Measurements from ENCODE around the gene RGPD5. TPM values are rescaled to one million over a fixed set of nuclear protein-coding genes. Genes with fewer than 3 reads are reported as not detected.
"Not testable (repeated sequence)": the region's sequence is repeated elsewhere in the genome, so short reads cannot be mapped to it uniquely, and the experiment has no call there.

Gene RGPD5
- total and polyA plus RNA-seq, 7 donors: 0.92 to 44.1 (median 21.0) TPM

DNA sequence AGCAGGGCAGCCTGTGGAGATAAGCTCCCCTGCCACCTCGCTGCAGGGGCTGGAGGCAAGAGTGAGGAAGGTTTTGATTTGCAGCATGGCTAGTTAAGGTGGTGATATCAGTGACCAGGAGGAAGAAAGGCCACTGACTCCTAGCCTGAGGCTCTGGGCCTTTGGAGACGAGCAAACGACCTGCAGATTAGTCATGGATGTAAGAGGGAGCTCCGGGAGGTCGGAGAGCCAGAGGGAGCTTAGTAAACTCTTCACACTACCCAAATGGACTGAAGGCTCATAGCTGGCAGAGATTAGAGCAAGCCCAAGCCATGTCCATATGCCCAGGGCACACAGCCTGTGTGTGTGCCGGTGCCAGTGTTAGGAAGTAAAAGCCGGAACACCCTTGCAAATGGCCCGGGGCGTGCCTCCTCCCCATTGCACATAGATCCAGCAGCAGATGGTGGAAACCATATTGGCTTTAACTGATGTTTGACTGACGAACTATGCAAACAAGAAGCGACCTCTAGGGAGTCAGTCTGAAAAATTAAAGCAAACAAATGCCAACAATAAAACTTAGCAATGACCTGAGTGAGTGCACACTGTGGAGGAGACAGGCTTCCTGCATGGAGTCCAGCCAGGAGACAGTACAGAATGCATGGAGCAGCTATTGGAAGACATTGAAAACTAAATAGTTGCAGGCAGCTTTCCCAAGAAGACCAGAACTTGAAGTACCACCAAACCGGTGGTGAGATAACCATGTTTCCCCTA lies 2.4 kb upstream of the RGPD5 start:
- H3K27ac ChIP-seq; H3K9me3 ChIP-seq; intact Hi-C loops (cut with DNase I); H3K27me3 ChIP-seq; H3K36me3 ChIP-seq; H3K4me3 ChIP-seq; H3K4me1 ChIP-seq; DNase-seq: not testable (repeated sequence)
- WGBS, 2 donors: no CpG with 5 or more reads among the region's 12 CpGs

- H3K27me3 ChIP-seq; H3K27ac ChIP-seq; H3K4me3 ChIP-seq; H3K9me3 ChIP-seq; intact Hi-C loops (cut with DNase I); DNase-seq; H3K36me3 ChIP-seq; H3K4me1 ChIP-seq: not testable (repeated sequence)
- no CpG with 5 or more reads among the region's 1 CpG for WGBS, 2 donors
Observed at GRCh38 chr2:109792659-109793058, 1.4 kb upstream of the RGPD5 start.

GRCh38 chr2:109871129-109871751 lies 77.1 kb downstream of the RGPD5 start:
- intact Hi-C loops (cut with DNase I): not testable (repeated sequence)

GRCh38 chr2:109876625-109877024 lies 82.5 kb downstream of the RGPD5 start:
- H3K27ac ChIP-seq; DNase-seq; H3K4me1 ChIP-seq; H3K4me3 ChIP-seq; intact Hi-C loops (cut with DNase I); H3K27me3 ChIP-seq; H3K36me3 ChIP-seq; H3K9me3 ChIP-seq: not testable (repeated sequence)
- no CpG with 5 or more reads among the region's 3 CpGs for WGBS, 2 donors

More at GRCh38 chr2:109871129-109871751, 77.1 kb downstream of the RGPD5 start:
- WGBS, 2 donors: no CpG with 5 or more reads among the region's 8 CpGs
- DNase-seq, H3K27ac ChIP-seq, H3K4me1 ChIP-seq, H3K36me3 ChIP-seq, H3K4me3 ChIP-seq, H3K27me3 ChIP-seq, H3K9me3 ChIP-seq: not testable (repeated sequence)

DNA sequence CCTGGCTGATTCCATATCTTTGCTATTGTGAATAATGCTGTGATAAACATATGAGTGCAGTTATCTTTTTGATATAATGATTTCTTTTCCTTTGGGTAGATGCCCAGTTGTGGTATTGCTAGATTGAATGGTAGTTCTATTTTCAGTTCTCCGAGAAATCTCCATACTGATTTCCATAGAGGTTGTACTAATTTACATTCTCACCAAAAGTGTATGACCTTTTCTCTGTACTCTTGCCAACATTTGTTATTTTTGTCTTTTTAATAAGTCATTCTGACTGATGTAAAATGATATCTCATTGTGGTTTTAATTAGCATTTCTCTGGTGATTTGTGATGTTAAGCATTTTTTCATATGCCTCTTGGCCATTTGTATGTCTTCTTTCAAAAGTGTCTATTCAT lies 88.0 kb downstream of the RGPD5 start:
- H3K9me3 ChIP-seq; H3K27ac ChIP-seq; H3K36me3 ChIP-seq; H3K4me1 ChIP-seq; H3K4me3 ChIP-seq; DNase-seq; intact Hi-C loops (cut with DNase I); H3K27me3 ChIP-seq: not testable (repeated sequence)
- WGBS, 2 donors: no CpG with 5 or more reads among the region's 1 CpG

DNA sequence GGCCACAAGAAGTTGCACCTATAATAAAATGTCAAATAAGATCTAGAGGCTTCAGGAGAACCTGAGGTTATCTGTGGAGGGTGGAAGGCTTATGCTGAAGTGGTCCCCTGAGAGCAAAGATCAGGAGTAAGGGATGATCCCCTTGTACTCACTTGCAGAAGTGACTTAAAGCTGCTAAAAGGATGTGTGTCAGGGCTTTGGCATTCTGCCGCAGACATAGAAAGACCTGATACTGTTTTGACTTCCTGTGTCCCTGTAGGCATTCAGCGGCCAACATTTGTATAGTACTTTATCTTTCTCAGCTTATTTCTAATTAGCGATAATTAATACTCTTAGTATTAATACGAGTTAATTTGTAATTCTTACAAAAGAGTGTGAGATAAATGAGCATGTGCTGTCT lies 94.3 kb downstream of the RGPD5 start:
- not testable (repeated sequence) for H3K27ac ChIP-seq

DNA sequence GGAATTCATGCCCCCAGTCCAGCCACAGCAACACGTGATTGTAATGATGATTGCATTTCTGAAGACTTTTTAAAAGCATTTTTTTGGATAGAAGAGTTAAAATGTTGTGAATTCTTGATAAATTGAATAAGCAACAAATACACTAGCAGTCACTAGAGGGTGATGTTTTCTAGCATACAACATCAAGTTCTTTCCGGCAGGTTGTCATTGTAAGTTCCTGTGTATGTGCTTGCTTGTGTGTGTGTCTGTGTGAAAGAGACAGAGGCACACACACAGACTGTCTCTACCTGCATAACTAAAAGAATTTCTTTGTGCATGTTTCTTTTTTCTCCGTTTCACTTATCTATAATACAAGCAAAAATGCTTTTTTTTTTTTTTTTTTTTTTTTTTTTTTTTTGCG lies 95.8 kb downstream of the RGPD5 start:
- H3K27ac ChIP-seq; H3K27me3 ChIP-seq; H3K36me3 ChIP-seq; H3K9me3 ChIP-seq; H3K4me1 ChIP-seq; intact Hi-C loops (cut with DNase I); DNase-seq; H3K4me3 ChIP-seq: not testable (repeated sequence)
- WGBS, 2 donors: no CpG with 5 or more reads among the region's 4 CpGs

More for the DNA sequence above, 94.3 kb downstream of the RGPD5 start:
- H3K36me3 ChIP-seq; DNase-seq; H3K9me3 ChIP-seq; H3K27me3 ChIP-seq; intact Hi-C loops (cut with DNase I); H3K4me1 ChIP-seq; H3K4me3 ChIP-seq: not testable (repeated sequence)
- WGBS, 2 donors: no CpG with 5 or more reads among the region's 4 CpGs

DNA sequence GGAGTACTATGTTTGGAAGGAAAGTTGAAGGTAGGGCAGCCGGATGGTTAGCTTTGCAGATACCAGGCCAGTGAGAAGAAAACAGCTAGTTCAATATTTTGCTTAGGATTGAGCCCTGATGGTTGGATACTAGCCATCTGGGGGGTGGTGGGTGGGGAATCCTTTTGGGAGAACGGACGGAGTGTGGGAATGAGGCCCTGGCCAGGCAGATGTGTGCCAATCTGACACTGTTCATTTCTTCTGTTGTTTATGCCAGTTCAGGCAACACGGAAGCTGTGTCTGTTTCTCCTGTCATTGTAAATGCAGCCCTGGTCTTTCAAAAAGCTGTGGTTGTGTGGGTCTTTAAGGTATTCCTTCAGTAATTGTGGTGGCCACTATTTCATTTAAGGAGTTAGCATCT lies 96.9 kb downstream of the RGPD5 start:
- H3K27ac ChIP-seq; intact Hi-C loops (cut with DNase I); H3K36me3 ChIP-seq; H3K4me3 ChIP-seq; H3K27me3 ChIP-seq; H3K9me3 ChIP-seq; H3K4me1 ChIP-seq; DNase-seq: not testable (repeated sequence)
- no CpG with 5 or more reads among the region's 4 CpGs for WGBS, 2 donors

GRCh38 chr2:109893736-109894135 lies 99.6 kb downstream of the RGPD5 start:
- H3K9me3 ChIP-seq; H3K4me3 ChIP-seq; H3K27ac ChIP-seq; H3K4me1 ChIP-seq; H3K36me3 ChIP-seq; intact Hi-C loops (cut with DNase I); DNase-seq; H3K27me3 ChIP-seq: not testable (repeated sequence)
- no CpG with 5 or more reads among the region's 7 CpGs for WGBS, 2 donors

DNA sequence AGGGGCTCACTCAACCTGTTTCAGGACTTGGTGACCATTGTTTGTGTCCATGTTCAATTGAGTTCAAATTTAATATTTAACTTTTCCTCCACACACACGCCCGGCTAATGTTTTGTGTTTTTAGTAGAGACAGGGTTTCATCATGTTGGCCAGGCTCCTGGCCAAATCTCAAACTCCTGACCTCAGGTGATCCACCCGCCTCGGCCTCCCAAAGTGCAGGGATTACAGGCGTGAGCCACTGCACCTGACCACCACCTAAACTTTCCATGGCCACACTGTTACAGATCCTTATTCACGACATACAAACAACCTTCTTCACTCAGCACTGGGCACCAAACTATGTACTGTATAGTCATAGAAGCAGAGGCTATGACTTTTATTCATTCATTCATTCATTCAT lies 100.0 kb downstream of the RGPD5 start:
- H3K36me3 ChIP-seq; intact Hi-C loops (cut with DNase I); DNase-seq; H3K4me1 ChIP-seq; H3K27ac ChIP-seq; H3K4me3 ChIP-seq; H3K9me3 ChIP-seq; H3K27me3 ChIP-seq: not testable (repeated sequence)
- no CpG with 5 or more reads among the region's 6 CpGs for WGBS, 2 donors

DNA sequence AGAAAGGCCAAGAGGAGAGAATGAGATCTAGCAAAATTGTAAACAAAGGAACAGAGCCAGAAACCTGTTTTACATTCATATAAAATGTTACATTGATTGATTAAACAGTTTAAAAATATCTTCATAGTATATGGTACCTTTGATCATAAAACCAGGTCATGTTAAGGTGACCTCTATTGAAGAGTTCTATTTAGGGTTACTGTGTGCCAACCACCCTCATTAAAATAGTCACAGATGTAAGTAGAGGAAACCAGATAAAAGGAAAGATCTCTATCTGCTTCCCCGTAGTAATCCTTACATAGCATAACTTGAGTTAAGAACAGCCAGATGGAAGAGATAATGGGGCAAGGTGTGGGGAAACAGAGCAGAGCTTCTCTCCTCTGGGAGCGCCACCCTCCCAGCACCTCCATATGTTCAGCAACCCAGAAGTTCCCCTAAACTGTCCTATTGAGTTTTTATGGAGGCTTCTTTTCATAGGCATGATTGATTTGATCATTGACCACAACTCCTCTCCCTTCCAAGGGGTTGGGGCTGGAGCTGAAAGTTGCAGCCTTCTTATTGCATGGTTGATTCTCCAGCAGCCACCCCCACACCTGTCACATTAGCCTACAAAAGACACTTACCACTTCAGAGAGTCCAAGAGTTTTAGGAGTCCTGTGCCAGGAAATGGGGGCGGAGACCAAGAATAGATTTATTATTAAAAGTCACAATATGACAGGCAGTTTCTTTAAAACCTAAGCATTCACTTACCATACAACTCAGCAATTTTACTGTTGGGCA lies 101.2 kb downstream of the RGPD5 start:
- intact Hi-C loops (cut with DNase I); H3K9me3 ChIP-seq; H3K27me3 ChIP-seq; H3K4me3 ChIP-seq; DNase-seq; H3K36me3 ChIP-seq; H3K4me1 ChIP-seq; H3K27ac ChIP-seq: not testable (repeated sequence)
- WGBS, 2 donors: no CpG with 5 or more reads among the region's 3 CpGs

DNA sequence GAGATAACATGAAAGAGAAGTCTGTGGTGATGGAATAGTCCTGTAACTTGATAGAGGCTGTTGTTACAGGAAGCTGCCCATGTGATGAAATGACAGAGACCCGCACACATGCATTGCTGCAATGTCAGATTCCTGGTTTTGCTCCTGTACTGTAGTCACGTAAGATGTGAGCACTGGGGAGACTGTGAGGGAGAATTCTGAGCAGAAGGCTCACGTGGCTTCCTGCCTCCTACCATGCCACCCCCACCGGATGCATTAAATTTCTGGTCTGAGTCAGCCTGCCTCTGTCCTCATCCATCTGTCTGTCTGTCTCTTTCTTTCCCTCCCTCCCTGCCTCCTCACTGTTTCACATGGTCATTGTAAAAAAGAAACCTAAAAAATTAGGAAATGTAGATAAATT lies 102.1 kb downstream of the RGPD5 start:
- H3K27ac ChIP-seq; H3K36me3 ChIP-seq; H3K27me3 ChIP-seq; H3K9me3 ChIP-seq; H3K4me3 ChIP-seq; intact Hi-C loops (cut with DNase I); H3K4me1 ChIP-seq; DNase-seq: not testable (repeated sequence)
- WGBS, 2 donors: no CpG with 5 or more reads among the region's 4 CpGs

Measured in sigmoid colon (tissue), 7 donors.